ENCODE data around the gene EXOC6.

- TF ChIP-seq, protein P1, sequence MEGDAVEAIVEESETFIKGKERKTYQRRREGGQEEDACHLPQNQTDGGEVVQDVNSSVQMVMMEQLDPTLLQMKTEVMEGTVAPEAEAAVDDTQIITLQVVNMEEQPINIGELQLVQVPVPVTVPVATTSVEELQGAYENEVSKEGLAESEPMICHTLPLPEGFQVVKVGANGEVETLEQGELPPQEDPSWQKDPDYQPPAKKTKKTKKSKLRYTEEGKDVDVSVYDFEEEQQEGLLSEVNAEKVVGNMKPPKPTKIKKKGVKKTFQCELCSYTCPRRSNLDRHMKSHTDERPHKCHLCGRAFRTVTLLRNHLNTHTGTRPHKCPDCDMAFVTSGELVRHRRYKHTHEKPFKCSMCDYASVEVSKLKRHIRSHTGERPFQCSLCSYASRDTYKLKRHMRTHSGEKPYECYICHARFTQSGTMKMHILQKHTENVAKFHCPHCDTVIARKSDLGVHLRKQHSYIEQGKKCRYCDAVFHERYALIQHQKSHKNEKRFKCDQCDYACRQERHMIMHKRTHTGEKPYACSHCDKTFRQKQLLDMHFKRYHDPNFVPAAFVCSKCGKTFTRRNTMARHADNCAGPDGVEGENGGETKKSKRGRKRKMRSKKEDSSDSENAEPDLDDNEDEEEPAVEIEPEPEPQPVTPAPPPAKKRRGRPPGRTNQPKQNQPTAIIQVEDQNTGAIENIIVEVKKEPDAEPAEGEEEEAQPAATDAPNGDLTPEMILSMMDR (IDR thresholded peaks at IDR 0.05; ENCODE audit: insufficient read depth, low read length), result no peak
- no peak for TF ChIP-seq POLR2AphosphoS5 (IDR thresholded peaks at IDR 0.05; ENCODE audit: low read depth)
- TF ChIP-seq, protein P2, sequence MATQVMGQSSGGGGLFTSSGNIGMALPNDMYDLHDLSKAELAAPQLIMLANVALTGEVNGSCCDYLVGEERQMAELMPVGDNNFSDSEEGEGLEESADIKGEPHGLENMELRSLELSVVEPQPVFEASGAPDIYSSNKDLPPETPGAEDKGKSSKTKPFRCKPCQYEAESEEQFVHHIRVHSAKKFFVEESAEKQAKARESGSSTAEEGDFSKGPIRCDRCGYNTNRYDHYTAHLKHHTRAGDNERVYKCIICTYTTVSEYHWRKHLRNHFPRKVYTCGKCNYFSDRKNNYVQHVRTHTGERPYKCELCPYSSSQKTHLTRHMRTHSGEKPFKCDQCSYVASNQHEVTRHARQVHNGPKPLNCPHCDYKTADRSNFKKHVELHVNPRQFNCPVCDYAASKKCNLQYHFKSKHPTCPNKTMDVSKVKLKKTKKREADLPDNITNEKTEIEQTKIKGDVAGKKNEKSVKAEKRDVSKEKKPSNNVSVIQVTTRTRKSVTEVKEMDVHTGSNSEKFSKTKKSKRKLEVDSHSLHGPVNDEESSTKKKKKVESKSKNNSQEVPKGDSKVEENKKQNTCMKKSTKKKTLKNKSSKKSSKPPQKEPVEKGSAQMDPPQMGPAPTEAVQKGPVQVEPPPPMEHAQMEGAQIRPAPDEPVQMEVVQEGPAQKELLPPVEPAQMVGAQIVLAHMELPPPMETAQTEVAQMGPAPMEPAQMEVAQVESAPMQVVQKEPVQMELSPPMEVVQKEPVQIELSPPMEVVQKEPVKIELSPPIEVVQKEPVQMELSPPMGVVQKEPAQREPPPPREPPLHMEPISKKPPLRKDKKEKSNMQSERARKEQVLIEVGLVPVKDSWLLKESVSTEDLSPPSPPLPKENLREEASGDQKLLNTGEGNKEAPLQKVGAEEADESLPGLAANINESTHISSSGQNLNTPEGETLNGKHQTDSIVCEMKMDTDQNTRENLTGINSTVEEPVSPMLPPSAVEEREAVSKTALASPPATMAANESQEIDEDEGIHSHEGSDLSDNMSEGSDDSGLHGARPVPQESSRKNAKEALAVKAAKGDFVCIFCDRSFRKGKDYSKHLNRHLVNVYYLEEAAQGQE (IDR thresholded peaks at IDR 0.05; ENCODE audit: insufficient replicate concordance, low read depth), result no peak
Observed at GRCh38 chr10:92810934-92811532, 37.3 kb upstream of the EXOC6 start.

All from HL-60 (cell line).